IMR-90 (cell line): Measurements from ENCODE around the gene OSTF1. TPM values are rescaled to one million over a fixed set of nuclear protein-coding genes. Genes with fewer than 3 reads are reported as not detected.

Experiments
- ATAC-seq: fragments of 200-7000 bp; cut with Tn5 transposase; 2 replicates; pipeline ENCODE4 v1.9.1; 2020; ENCODE audit warnings: low read depth, mild to moderate bottlenecking, moderate library complexity
- BruUV-seq: library from RNA; stranded (reverse); fragments of 400-500 nt; replicated peaks from 2 replicates; lab custom pipeline; 2021; lab: Mats Ljungman, UMichigan
- CTCF ChIA-PET: fragments of 300-600 bp; formaldehyde crosslinking; extraction: SDS; loops from one replicate; lab custom pipeline; 2021; ENCODE audit warnings: antibody characterized with exemption; lab: Yijun Ruan, JAX
- POLR2A ChIA-PET: fragments of 300-600 bp; sonication (Branson Sonifier 250); formaldehyde crosslinking; loops from one replicate; lab custom pipeline; 2022; ENCODE audit warnings: antibody characterized with exemption; ENCODE audit not compliant: unreplicated experiment; lab: Charles Lee
- DNase-seq: peaks from one replicate; pipeline ENCODE4 v3.0.0; 2013
- H2AFZ ChIP-seq: replicated peaks from 2 replicates; pipeline ENCODE3; 2013; ENCODE audit warnings: low read length, mild to moderate bottlenecking; ENCODE audit not compliant: poor library complexity
- H2AK5ac ChIP-seq: 2 replicates; pipeline ENCODE4 v1.6.1; 2013; ENCODE audit warnings: low read depth, low read length, inconsistent platforms
- H2AK9ac ChIP-seq: replicated peaks from 2 replicates; pipeline ENCODE3; 2013; ENCODE audit warnings: mild to moderate bottlenecking, low read depth, low read length, moderate library complexity; ENCODE audit not compliant: poor library complexity
- H2BK120ac ChIP-seq: 2 replicates; pipeline ENCODE4 v1.6.1; 2013; ENCODE audit warnings: low read depth, low read length, inconsistent platforms
- H2BK15ac ChIP-seq: 3 replicates; pipeline ENCODE4 v1.6.1; 2013; ENCODE audit warnings: low read depth, low read length, inconsistent platforms
- H2BK20ac ChIP-seq: 2 replicates; pipeline ENCODE4 v1.6.1; 2013; ENCODE audit warnings: low read depth, mild to moderate bottlenecking, inconsistent platforms, low read length, moderate library complexity
- H2BK5ac ChIP-seq: 2 replicates; pipeline ENCODE4 v1.6.1; 2013; ENCODE audit warnings: mild to moderate bottlenecking, low read depth, low read length, inconsistent platforms; ENCODE audit not compliant: poor library complexity, severe bottlenecking
- H3K14ac ChIP-seq: replicated peaks from 2 replicates; pipeline ENCODE4 v1.6.1; 2013; ENCODE audit warnings: low read depth, low read length, inconsistent platforms
- H3K18ac ChIP-seq: 2 replicates; pipeline ENCODE4 v1.6.1; 2013; ENCODE audit warnings: low read depth, low read length, control low read depth
- H3K23ac ChIP-seq: 2 replicates; pipeline ENCODE4 v1.6.1; 2013; ENCODE audit warnings: low read depth, low read length, inconsistent platforms
- H3K27ac ChIP-seq: 2 replicates; pipeline ENCODE4 v1.5.1; 2013; ENCODE audit warnings: mild to moderate bottlenecking, control low read depth, low read length; ENCODE audit not compliant: insufficient read depth
- H3K27me3 ChIP-seq: 2 replicates; pipeline ENCODE4 v1.6.1; 2013; ENCODE audit warnings: low read length; ENCODE audit not compliant: control insufficient read depth, insufficient read depth
- H3K36me3 ChIP-seq: 2 replicates; pipeline ENCODE4 v1.6.1; 2013; ENCODE audit warnings: low read length, mixed read lengths; ENCODE audit not compliant: control insufficient read depth, insufficient read depth
- H3K4ac ChIP-seq: 2 replicates; pipeline ENCODE4 v1.6.1; 2013; ENCODE audit warnings: low read depth, low read length, inconsistent platforms
- H3K4me1 ChIP-seq: 2 replicates; pipeline ENCODE4 v1.6.1; 2013; ENCODE audit warnings: low read length, mixed read lengths; ENCODE audit not compliant: control insufficient read depth, insufficient read depth
- H3K4me2 ChIP-seq: 2 replicates; pipeline ENCODE4 v1.6.1; 2013; ENCODE audit warnings: low read depth, mild to moderate bottlenecking, control low read depth, low read length, moderate library complexity
- H3K4me3 ChIP-seq: 2 replicates; pipeline ENCODE4 v1.5.1; 2013; ENCODE audit warnings: low read depth, mild to moderate bottlenecking, control low read depth, low read length, moderate library complexity; ENCODE audit not compliant: insufficient read depth
- H3K56ac ChIP-seq: 2 replicates; pipeline ENCODE4 v1.6.1; 2013; ENCODE audit warnings: low read length, inconsistent platforms; ENCODE audit not compliant: insufficient read depth; ENCODE audit errors: extremely low read depth
- H3K79me1 ChIP-seq, 2 experiments: 2 replicates each; pipeline ENCODE4 v1.6.1; 2013; ENCODE audit warnings: low read length in 2 of 2, inconsistent platforms in 1 of 2, low read depth in 1 of 2
- H3K9ac ChIP-seq: 2 replicates; pipeline ENCODE4 v1.6.1; 2013; ENCODE audit warnings: low read depth, low read length, control low read depth
- H3K9me1 ChIP-seq: 2 replicates; pipeline ENCODE4 v1.6.1; 2013; ENCODE audit warnings: low read length, inconsistent platforms; ENCODE audit not compliant: insufficient read depth
- H3K9me3 ChIP-seq: 2 replicates; pipeline ENCODE4 v1.6.1; 2013; ENCODE audit warnings: low read length; ENCODE audit not compliant: control insufficient read depth, insufficient read depth
- H4K20me1 ChIP-seq: 2 replicates; pipeline ENCODE4 v1.6.1; 2013; ENCODE audit warnings: low read length, inconsistent platforms; ENCODE audit not compliant: insufficient read depth
- H4K5ac ChIP-seq: 2 replicates; pipeline ENCODE4 v1.6.1; 2013; ENCODE audit warnings: mild to moderate bottlenecking, low read depth, low read length, control low read depth
- H4K8ac ChIP-seq, 2 experiments: 2 replicates each; pipeline ENCODE4 v1.6.1; 2013; ENCODE audit warnings: low read depth in 2 of 2, low read length in 2 of 2, control low read depth in 1 of 2, inconsistent platforms in 1 of 2
- H4K91ac ChIP-seq: 2 replicates; pipeline ENCODE4 v1.6.1; 2013; ENCODE audit warnings: low read depth, low read length, inconsistent platforms; ENCODE audit not compliant: insufficient read depth
- CEBPB ChIP-seq: IDR thresholded peaks from 2 replicates; pipeline ENCODE4 v1.6.1; 2012; ENCODE audit warnings: low read depth, low read length, improper control_type of control experiment
- CHD1 ChIP-seq: IDR thresholded peaks from 2 replicates; pipeline ENCODE4 v1.6.1; 2012; ENCODE audit warnings: low read depth, low read length, improper control_type of control experiment
- ELK1 ChIP-seq: fragments of 150-350 bp; IDR thresholded peaks from 2 replicates; pipeline ENCODE4 v1.6.1; 2016; ENCODE audit warnings: low read depth, mild to moderate bottlenecking, low read length, moderate library complexity, borderline replicate concordance
- FOS ChIP-seq: fragments of 150-350 bp; IDR thresholded peaks from 2 replicates; pipeline ENCODE4 v1.6.1; 2016; ENCODE audit warnings: low read depth, low read length
- MAZ ChIP-seq: IDR thresholded peaks from 2 replicates; pipeline ENCODE4 v1.6.1; 2012; ENCODE audit warnings: low read depth, mild to moderate bottlenecking, low read length, improper control_type of control experiment, moderate library complexity, borderline replicate concordance
- NFE2L2 ChIP-seq: fragments of 150-350 bp; IDR thresholded peaks from 2 replicates; pipeline ENCODE4 v1.6.1; 2016; ENCODE audit warnings: low read depth, mild to moderate bottlenecking, low read length
- RAD21 ChIP-seq: IDR thresholded peaks from 2 replicates; pipeline ENCODE4 v1.6.1; 2012; ENCODE audit warnings: low read length, improper control_type of control experiment
- RCOR1 ChIP-seq: IDR thresholded peaks from 2 replicates; pipeline ENCODE4 v1.6.1; 2012; ENCODE audit warnings: mild to moderate bottlenecking, low read length, improper control_type of control experiment; ENCODE audit not compliant: insufficient replicate concordance
- USF2 ChIP-seq: fragments of 150-350 bp; IDR thresholded peaks from 2 replicates; pipeline ENCODE4 v1.6.1; 2017; ENCODE audit warnings: mild to moderate bottlenecking, antibody characterized with exemption, low read length, low read depth
- WGBS, 2 experiments: methylation state at CpG; one replicate each; pipeline versions ENCODE4 v1.1.5 to v1.1.7; 2013; ENCODE audit warnings: missing lambda C conversion rate in 2 of 2; ENCODE audit not compliant: insufficient read length in 1 of 2; ENCODE audit errors: extremely low coverage in 2 of 2; 5-methylcytosine and 5-hydroxymethylcytosine counted together
- dilution Hi-C: fragments of 300-500 bp; cut with HindIII; formaldehyde crosslinking; loops from one replicate; pipeline ENCODE4 v1.14.3; 2018; ENCODE audit warnings: low sequenced_read_pairs; ENCODE audit not compliant: unreplicated experiment
- in situ Hi-C: fragments of 300-500 bp; cut with MboI; formaldehyde crosslinking; loops from 3 replicates; pipeline ENCODE4 v1.14.3; 2019; ENCODE audit warnings: low sequenced_read_pairs, inconsistent platforms, mixed read lengths
- intact Hi-C: fragments of 100-400 bp; cut with micrococcal nuclease; formaldehyde crosslinking; loops from 2 replicates; pipeline ENCODE4 v1.10.0; 2022
- polyA plus RNA-seq, 3 experiments: library from polyadenylated mRNA; depleted of rRNA; stranded (reverse); fragments of >200 nt; gene quantifications; 2 replicates each; pipeline ENCODE4 v1.2.3, GENCODE V29; 2012; ENCODE audit warnings: low replicate concordance in 1 of 3
- total RNA-seq: library from RNA; depleted of rRNA; stranded (reverse); fragments of >200 nt; gene quantifications from 2 replicates; pipeline ENCODE4 v1.2.3, GENCODE V29; 2012

The OSTF1 gene
- total and polyA plus RNA-seq, 2 of the 4 experiments (the other 2 are of a cell fraction), result 17.1 to 41.6 TPM

GRCh38 chr9:75089373-75089766, 1.1 kb downstream of the OSTF1 start (continued):
- TF ChIP-seq ELK1 (no peak), USF2 (no peak)

- H4K5ac ChIP-seq, result no peak overlapping the region
- DNase-seq (no peak), ATAC-seq (no peak)
- no peak overlapping the region for H2AK5ac ChIP-seq
- dilution Hi-C loops, result no loop called here
- no peak overlapping the region for H2BK15ac ChIP-seq
- H3K23ac ChIP-seq, result no peak overlapping the region; the same call in 1 of the 2 replicates
- H2BK5ac ChIP-seq, result no peak overlapping the region
- H3K4me3 ChIP-seq, result no peak overlapping the region
- ChIA-PET CTCF (interaction anchor here (1.1 kb wide), 1 partner anchor 57 kb away, joined by 3 read pairs; no protein-coding TSS in a partner anchor), POLR2A (no interaction called here)
- no peaks in the 10 kb centered on the region for H3K27me3 ChIP-seq
- no peaks in the 10 kb centered on the region for H3K36me3 ChIP-seq
- peaks cover 4% of the 10 kb centered on the region; the same call in 1 of the 2 replicates for H3K4me1 ChIP-seq
- intact Hi-C loops, result no loop called here
- H3K18ac ChIP-seq, result no peak overlapping the region
- TF ChIP-seq CHD1 (no peak), FOS (no peak), MAZ (no peak), RAD21 (no peak), RCOR1 (no peak), NFE2L2 (no peak), CEBPB (no peak)
- in situ Hi-C loops, result no loop called here
- peaks cover 15 to 57% of the 10 kb centered on the region in 2 experiments; a peak in 3 of 4 replicates for H3K79me1 ChIP-seq
- no peak overlapping the region for H4K91ac ChIP-seq
- H3K4me2 ChIP-seq, result no peak overlapping the region
- no peaks in the 10 kb centered on the region for H3K9me3 ChIP-seq
- H3K4ac ChIP-seq, result no peak overlapping the region
- peaks cover 2% of the 10 kb centered on the region; the same call in 1 of the 2 replicates for H3K9me1 ChIP-seq
- no peak overlapping the region for H3K9ac ChIP-seq
- WGBS, 2 experiments, result 100% methylated on average over 1 of the region's 4 CpGs; no CpG with 5 or more reads in 1 of the 2 experiments
- no peak overlapping the region for H3K14ac ChIP-seq
- no peaks in the 10 kb centered on the region for H4K20me1 ChIP-seq
- no peak overlapping the region for H2AK9ac ChIP-seq
- no peak overlapping the region for H2BK120ac ChIP-seq
- no peak overlapping the region for H3K56ac ChIP-seq
- H2AFZ ChIP-seq, result no peak overlapping the region
- no peak overlapping the region for H4K8ac ChIP-seq
- H3K27ac ChIP-seq, result no peak overlapping the region
- BruUV-seq, result no TSS peak
- no peak overlapping the region for H2BK20ac ChIP-seq
These were observed 2.3 kb downstream of the OSTF1 start for GRCh38 chr9:75090579-75090978.
